IPS DF 19.7 (cell line): ENCODE results near the gene ATP1A2.
"Not testable (repeated sequence)": the region's sequence is repeated elsewhere in the genome, so short reads cannot be mapped to it uniquely, and the experiment has no call there.

Source experiments
- DNase-seq: peaks from one replicate; pipeline ENCODE4 v3.0.0-alpha.2; 2013; ENCODE audit warnings: low read depth, low spot score

Gene ATP1A2

GRCh38 chr1:160124705-160125478 lies 9.3 kb downstream of the ATP1A2 start:
- no peak for DNase-seq

DNA sequence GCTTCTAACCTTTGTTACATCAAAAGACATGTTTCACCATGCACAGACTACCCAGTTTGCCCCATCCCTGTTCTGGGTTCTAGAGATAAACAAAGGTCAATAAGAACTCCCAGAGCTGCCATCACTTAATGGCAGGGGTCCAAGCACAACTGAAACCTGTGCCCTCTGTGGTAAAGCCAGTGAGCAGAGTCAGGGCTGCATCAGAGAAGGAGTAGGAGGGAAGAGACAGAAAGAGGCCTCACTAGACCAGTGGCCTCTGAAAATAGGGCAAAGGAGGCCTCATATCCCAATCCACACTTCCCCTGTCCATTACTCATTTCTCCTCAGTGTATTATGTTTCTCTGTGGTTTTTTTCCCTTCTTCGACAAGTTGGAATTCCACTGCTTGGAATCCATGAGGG lies 10.2 kb downstream of the ATP1A2 start:
- no peak for DNase-seq

GRCh38 chr1:160126342-160126741 lies 10.8 kb downstream of the ATP1A2 start:
- DNase-seq, result not testable (repeated sequence)

DNA sequence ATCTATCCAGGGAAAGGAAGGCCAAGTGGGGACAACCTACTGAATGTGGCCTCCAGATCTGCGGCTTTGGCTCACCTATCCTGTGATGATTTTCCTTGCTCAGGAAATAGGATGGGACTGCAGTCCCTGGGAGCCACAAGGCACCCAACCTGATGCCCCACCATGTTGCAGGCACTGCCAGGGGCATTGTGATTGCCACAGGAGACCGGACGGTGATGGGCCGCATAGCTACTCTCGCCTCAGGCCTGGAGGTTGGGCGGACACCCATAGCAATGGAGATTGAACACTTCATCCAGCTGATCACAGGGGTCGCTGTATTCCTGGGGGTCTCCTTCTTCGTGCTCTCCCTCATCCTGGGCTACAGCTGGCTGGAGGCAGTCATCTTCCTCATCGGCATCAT lies 11.8 kb downstream of the ATP1A2 start:
- DNase-seq, result no peak

DNA sequence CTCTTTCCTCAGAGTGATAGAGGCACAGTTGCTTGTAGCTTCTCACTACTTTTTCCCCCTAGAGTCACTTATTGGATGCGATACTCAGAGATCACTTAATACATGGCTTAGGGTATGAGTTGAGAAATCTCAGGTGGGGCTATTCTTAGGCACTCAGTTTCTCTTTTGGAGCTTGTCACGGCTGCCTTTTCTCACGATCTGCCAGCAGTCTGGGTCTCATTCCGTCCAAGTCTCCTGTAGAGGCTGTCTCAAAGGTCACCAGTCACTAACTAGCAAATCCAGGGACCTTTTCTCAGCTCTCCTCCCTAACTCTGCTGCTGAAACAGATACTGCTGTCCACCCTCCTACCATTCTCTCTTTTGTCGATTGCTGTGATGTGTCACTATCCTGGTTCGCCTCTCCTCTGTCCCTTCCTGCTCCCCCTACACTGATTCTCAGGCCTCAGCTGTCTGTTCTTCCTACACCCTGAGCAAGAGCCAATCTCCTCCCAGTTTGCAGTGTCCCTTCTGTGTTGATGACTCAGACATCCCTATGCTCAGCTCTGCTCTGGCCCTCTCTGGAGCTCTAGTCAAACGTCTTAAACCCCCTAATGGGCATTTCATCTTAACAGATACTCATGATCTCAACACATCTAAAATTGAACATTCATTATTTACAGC lies 12.4 kb downstream of the ATP1A2 start:
- DNase-seq, result no peak

- DNase-seq, result no peak
These were observed 13.1 kb downstream of the ATP1A2 start for GRCh38 chr1:160128636-160129035.

DNA sequence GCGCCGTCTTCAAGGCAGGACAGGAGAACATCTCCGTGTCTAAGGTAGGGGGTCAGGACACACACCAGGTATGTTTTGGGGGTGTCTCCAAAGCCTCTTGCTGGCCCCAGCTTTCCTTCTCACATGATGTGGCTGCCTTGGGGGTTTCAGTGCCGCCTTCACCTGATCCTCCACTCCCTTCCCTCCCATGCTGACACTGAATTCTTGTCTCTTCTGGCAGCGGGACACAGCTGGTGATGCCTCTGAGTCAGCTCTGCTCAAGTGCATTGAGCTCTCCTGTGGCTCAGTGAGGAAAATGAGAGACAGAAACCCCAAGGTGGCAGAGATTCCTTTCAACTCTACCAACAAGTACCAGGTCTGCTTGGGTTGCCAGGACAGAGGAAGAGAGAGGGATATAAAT lies 13.5 kb downstream of the ATP1A2 start:
- DNase-seq, result no peak

DNA sequence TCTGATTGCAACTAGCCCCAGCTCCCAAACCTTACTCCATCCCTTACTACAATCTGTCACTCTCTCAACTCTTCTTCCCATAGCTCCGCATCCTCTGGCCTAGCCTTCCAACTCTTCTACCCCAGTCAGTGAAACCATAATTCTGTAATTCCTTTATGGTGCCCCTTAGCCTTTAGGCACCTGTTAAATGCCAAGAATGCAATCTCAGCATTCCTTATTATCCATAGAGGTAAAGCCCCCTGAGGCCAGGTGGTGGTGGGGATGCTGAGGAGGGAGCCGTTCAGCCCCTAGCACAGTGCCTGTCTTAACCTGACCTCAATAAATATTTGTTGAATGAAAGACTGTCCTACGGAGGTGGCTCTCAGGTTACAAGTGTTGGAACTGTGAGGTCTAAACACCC lies 14.0 kb downstream of the ATP1A2 start:
- DNase-seq, result no peak

DNA sequence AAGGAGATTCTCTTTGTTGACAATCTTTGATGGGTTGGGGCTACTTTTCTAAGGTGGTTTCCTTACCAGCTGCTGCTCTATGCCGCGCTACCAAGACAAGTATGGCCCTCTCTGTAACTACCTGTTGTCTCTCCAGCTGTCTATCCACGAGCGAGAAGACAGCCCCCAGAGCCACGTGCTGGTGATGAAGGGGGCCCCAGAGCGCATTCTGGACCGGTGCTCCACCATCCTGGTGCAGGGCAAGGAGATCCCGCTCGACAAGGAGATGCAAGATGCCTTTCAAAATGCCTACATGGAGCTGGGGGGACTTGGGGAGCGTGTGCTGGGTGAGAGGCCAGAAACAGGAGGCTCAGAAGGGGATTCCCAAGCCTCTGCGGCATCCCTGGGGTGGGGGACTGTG lies 14.4 kb downstream of the ATP1A2 start:
- DNase-seq, result no peak

GRCh38 chr1:160130486-160130885 lies 14.9 kb downstream of the ATP1A2 start:
- DNase-seq, result no peak

- DNase-seq, result no peak
These were observed 15.4 kb downstream of the ATP1A2 start for GRCh38 chr1:160130939-160131338.

DNA sequence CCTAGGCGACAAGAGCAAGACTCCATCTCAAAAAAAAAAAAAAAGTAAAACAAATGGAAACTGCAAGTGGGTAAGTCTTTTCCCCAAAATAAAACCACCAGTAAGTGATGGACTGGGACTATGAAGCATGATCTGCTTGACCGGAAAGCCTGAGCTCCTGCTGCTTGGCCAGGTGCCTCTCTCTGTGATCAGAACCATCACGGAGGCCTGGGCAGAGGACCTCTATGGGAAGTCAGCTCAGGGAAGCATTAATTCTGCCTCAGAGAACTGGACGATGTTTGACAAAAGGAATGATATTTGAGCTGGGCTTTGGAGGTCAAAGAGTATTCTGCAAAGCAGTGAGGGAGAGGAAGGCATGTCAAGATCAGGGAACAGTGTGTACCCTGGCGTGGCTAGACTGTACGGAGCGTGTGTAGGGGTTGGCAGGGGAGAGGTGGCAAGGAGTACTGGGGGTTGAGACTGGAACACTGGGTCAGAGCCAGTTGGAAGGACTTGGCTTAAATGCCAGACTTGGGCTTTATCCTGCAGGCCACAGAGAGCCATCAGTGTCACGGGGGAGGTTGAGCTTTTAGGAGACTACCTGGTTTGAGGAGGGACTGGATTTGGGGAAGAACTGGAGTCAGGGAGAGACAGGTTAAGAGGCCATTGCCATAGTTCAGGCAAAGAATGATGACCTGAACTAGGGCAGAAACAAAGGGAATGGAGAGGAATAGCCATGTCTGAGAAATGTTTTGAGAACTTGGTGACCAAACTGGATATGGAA lies 16.4 kb downstream of the ATP1A2 start:
- DNase-seq, result no peak

DNA sequence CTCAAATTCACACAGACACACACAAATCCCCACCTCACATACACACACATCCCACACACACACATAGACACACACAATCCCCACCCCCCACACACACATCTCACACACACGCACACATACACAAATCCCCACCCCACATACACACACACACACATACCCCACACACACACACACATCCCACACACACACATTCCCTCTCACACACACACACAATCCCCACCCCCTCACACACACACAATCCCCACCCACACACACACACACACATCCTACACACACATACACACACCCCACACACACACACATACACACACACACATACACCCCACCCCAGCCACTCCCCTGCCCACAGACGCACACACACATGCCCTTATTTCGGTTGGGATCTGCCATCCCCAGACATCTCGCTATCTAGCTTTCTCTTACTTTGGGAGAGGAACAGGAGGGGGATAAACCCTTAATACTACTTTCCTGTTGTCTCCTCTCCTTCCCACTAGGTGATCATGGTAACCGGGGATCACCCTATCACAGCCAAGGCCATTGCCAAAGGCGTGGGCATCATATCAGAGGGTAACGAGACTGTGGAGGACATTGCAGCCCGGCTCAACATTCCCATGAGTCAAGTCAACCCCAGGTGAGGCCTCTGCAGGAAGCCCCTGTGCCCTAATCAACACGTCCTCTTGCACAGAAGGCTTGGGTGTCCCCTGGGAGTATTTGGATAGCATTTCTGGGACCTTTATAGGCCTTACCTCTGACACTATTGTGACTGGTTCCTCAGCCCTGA lies 18.6 kb downstream of the ATP1A2 start:
- no peak for DNase-seq

DNA sequence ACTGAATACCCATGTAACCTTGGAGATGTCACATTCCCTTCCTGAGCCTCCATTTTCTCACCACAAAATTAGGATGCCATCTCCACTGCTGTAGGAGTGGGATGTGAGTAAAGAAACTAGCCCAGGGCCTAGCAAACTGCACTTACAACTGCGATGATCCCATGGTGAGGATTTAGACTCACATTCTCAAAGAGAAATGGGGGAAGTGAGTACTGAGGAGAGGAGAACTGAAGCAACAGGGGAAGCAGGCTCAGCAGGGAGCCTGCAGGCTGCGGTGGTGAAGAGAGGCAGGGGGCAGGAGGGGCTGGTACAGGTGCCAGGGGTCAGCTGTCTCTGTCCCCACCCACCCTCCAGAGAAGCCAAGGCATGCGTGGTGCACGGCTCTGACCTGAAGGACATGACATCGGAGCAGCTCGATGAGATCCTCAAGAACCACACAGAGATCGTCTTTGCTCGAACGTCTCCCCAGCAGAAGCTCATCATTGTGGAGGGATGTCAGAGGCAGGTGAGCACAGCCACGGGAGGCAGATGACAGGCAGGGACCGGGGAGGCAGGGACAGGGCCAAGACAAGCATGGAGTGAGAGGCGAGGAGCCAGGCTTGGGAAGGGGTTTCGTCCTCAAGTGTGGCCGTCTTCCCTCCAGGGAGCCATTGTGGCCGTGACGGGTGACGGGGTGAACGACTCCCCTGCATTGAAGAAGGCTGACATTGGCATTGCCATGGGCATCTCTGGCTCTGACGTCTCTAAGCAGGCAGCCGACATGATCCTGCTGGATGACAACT lies 19.4 kb downstream of the ATP1A2 start:
- no peak for DNase-seq

GRCh38 chr1:160136121-160136925 lies 20.8 kb downstream of the ATP1A2 start:
- DNase-seq, result no peak

DNA sequence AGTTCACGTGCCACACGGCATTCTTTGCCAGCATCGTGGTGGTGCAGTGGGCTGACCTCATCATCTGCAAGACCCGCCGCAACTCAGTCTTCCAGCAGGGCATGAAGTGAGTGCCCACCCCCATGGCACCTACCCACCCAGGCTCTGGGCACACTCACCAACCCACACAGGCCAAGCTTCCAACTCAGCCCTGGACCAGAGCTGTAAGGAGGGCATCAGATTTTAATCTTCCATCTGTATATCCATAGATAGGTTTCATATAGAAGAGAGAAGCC lies 21.3 kb downstream of the ATP1A2 start:
- no peak for DNase-seq

GRCh38 chr1:160137216-160137862 lies 21.8 kb downstream of the ATP1A2 start:
- DNase-seq, result no peak

- DNase-seq, result no peak
These were observed 24.3 kb downstream of the ATP1A2 start for GRCh38 chr1:160139840-160140239.

- no peak for DNase-seq
These were observed 28.1 kb downstream of the ATP1A2 start for GRCh38 chr1:160143695-160144094.

DNA sequence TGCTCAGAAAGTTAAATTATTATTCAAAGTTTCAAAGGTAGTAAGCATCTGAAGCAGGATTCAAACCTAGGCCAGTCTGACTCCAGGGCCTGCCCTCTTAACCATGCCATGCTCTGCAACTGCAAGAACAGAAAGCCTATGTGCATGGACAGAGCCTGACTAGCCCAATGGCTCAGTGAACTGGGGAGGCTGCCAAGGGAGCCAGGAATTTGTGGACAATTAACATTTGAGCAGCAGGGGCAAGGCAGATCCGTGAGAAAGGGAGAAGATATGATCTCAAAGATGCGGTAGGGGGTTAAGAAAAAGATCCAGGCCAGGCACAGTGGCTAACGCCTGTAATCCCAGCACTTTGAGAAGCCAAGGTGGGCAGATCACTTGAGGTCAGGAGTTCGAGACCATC lies 29.4 kb downstream of the ATP1A2 start:
- DNase-seq, result no peak
